ENCODE measurements around the gene PRRG4. TPM values are rescaled to one million over a fixed set of nuclear protein-coding genes. Genes with fewer than 3 reads are reported as not detected.

Gene PRRG4
- total and polyA plus RNA-seq, 2 of the 13 experiments (the other 11 are each of a cell fraction or from before 2014, with no cell fraction given), result 0.24 to 0.95 TPM

DNA sequence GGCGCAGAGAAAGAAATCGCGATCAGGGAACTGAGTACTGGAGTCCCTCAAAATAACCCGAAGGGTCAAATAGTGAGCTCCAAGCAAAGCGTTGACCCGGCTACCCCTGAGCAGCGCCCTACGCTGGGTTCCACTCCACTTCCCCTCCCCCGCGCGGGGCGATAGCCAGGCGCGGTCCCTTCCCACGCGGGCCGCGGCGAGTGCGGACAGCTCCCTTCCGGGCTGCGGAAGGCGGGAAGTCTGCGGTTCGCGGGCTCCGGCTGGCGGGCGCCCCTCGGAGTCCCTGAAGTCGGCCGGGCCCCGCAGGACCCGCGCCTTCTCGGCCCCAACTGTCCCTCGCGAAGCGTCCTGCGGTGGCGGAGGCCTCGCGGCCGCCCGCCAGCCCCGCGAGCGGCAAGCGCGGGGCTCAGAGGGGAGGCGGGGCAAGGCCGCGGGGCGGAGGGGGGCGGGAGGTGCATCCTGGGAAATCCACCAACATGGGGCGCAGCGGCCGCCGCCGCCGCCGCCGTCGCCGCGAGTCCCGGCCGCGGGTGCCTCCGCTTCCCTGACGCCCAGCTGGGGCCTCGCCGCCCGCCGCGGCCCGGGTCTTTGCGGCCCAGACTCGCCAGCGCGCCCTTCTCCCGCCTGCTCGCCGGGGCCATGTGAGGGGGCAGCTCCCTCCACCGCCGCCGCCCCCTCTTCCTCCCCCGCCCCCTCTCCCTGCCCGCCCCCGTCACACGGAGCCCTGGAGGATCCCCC lies 62.8 kb downstream of the PRRG4 start, which contains the start of gene QSER1 (continued):
- TF ChIP-seq, protein P1, sequence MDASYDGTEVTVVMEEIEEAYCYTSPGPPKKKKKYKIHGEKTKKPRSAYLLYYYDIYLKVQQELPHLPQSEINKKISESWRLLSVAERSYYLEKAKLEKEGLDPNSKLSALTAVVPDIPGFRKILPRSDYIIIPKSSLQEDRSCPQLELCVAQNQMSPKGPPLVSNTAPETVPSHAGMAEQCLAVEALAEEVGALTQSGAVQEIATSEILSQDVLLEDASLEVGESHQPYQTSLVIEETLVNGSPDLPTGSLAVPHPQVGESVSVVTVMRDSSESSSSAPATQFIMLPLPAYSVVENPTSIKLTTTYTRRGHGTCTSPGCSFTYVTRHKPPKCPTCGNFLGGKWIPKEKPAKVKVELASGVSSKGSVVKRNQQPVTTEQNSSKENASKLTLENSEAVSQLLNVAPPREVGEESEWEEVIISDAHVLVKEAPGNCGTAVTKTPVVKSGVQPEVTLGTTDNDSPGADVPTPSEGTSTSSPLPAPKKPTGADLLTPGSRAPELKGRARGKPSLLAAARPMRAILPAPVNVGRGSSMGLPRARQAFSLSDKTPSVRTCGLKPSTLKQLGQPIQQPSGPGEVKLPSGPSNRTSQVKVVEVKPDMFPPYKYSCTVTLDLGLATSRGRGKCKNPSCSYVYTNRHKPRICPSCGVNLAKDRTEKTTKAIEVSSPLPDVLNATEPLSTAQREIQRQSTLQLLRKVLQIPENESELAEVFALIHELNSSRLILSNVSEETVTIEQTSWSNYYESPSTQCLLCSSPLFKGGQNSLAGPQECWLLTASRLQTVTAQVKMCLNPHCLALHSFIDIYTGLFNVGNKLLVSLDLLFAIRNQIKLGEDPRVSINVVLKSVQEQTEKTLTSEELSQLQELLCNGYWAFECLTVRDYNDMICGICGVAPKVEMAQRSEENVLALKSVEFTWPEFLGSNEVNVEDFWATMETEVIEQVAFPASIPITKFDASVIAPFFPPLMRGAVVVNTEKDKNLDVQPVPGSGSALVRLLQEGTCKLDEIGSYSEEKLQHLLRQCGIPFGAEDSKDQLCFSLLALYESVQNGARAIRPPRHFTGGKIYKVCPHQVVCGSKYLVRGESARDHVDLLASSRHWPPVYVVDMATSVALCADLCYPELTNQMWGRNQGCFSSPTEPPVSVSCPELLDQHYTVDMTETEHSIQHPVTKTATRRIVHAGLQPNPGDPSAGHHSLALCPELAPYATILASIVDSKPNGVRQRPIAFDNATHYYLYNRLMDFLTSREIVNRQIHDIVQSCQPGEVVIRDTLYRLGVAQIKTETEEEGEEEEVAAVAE (CRISPR knock-in tag; IDR thresholded peaks at IDR 0.05; ENCODE audit: borderline replicate concordance), result no peak
- TF ChIP-seq ATF7-NPFF (CRISPR knock-in tag; IDR thresholded peaks at IDR 0.05; ENCODE audit: low read depth), result no peak; the same call in 1 of the 2 replicates
- TF ChIP-seq, protein P2, sequence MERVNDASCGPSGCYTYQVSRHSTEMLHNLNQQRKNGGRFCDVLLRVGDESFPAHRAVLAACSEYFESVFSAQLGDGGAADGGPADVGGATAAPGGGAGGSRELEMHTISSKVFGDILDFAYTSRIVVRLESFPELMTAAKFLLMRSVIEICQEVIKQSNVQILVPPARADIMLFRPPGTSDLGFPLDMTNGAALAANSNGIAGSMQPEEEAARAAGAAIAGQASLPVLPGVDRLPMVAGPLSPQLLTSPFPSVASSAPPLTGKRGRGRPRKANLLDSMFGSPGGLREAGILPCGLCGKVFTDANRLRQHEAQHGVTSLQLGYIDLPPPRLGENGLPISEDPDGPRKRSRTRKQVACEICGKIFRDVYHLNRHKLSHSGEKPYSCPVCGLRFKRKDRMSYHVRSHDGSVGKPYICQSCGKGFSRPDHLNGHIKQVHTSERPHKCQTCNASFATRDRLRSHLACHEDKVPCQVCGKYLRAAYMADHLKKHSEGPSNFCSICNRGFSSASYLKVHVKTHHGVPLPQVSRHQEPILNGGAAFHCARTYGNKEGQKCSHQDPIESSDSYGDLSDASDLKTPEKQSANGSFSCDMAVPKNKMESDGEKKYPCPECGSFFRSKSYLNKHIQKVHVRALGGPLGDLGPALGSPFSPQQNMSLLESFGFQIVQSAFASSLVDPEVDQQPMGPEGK (CRISPR knock-in tag; IDR thresholded peaks at IDR 0.05), result peak; percentile 44; the same call in 1 of the 2 replicates
- no peak for TF ChIP-seq ZFP37 (CRISPR knock-in tag; IDR thresholded peaks at IDR 0.05; ENCODE audit: borderline replicate concordance)
- TF ChIP-seq POLR2A (IDR thresholded peaks at IDR 0.05; ENCODE audit: insufficient read depth in 1 of 2, low read depth in 2 of 2, low read length in 2 of 2), result peak; percentile 73 to 80
- TF ChIP-seq ZNF619 (CRISPR knock-in tag; IDR thresholded peaks at IDR 0.05), result no peak
- TF ChIP-seq NFATC3 (CRISPR knock-in tag; IDR thresholded peaks at IDR 0.05), result no peak
- 0 out of 2 replicates have a peak, but pooled peaks have one; percentile 36 for TF ChIP-seq ZNF816 (CRISPR knock-in tag; IDR thresholded peaks at IDR 0.05; ENCODE audit: borderline replicate concordance)
- TF ChIP-seq TSC22D2 (CRISPR knock-in tag; IDR thresholded peaks at IDR 0.05; ENCODE audit: borderline replicate concordance), result no peak
- TF ChIP-seq GTF3A (CRISPR knock-in tag; conservative IDR thresholded peaks at IDR 0.05), result no peak
- no peak for TF ChIP-seq ZNF703 (CRISPR knock-in tag; IDR thresholded peaks at IDR 0.05; ENCODE audit: borderline replicate concordance)
- TF ChIP-seq KLF12 (CRISPR knock-in tag; IDR thresholded peaks at IDR 0.05; ENCODE audit: borderline replicate concordance), result 0 out of 2 replicates have a peak, but pooled peaks have one; percentile 24
- no peak for TF ChIP-seq SMAD9 (CRISPR knock-in tag; IDR thresholded peaks at IDR 0.05)
- TF ChIP-seq ZNF562 (CRISPR knock-in tag; IDR thresholded peaks at IDR 0.05; ENCODE audit: borderline replicate concordance), result no peak
- TF ChIP-seq, protein P3, sequence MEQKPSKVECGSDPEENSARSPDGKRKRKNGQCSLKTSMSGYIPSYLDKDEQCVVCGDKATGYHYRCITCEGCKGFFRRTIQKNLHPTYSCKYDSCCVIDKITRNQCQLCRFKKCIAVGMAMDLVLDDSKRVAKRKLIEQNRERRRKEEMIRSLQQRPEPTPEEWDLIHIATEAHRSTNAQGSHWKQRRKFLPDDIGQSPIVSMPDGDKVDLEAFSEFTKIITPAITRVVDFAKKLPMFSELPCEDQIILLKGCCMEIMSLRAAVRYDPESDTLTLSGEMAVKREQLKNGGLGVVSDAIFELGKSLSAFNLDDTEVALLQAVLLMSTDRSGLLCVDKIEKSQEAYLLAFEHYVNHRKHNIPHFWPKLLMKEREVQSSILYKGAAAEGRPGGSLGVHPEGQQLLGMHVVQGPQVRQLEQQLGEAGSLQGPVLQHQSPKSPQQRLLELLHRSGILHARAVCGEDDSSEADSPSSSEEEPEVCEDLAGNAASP (CRISPR knock-in tag; IDR thresholded peaks at IDR 0.05; ENCODE audit: borderline replicate concordance), result no peak
- TF ChIP-seq SMC3 (IDR thresholded peaks at IDR 0.05; ENCODE audit: low read length), result no peak
- no peak for TF ChIP-seq ZNF180 (CRISPR knock-in tag; IDR thresholded peaks at IDR 0.05; ENCODE audit: borderline replicate concordance, low read depth)
- TF ChIP-seq KDM3A (CRISPR knock-in tag; IDR thresholded peaks at IDR 0.05; ENCODE audit: low read depth), result no peak
- peak; percentile 12; the same call in 1 of the 2 replicates for TF ChIP-seq NAIF1 (CRISPR knock-in tag; IDR thresholded peaks at IDR 0.05; ENCODE audit: borderline replicate concordance)
- no peak for TF ChIP-seq HOXA5 (CRISPR knock-in tag; IDR thresholded peaks at IDR 0.05)
- no peak for TF ChIP-seq PHB2 (IDR thresholded peaks at IDR 0.05; ENCODE audit: partially characterized antibody)
- no peak for TF ChIP-seq SOX5 (CRISPR knock-in tag; IDR thresholded peaks at IDR 0.05; ENCODE audit: borderline replicate concordance)
- no peak for TF ChIP-seq TEAD2 (CRISPR knock-in tag; IDR thresholded peaks at IDR 0.05)
- TF ChIP-seq BHLHE40 (IDR thresholded peaks at IDR 0.05; ENCODE audit: low read length), result no peak
